Testis (tissue), 3 donors: ENCODE measurements around the gene SERPINA12. TPM values are rescaled to one million over a fixed set of nuclear protein-coding genes. Genes with fewer than 3 reads are reported as not detected.

Source experiments
- DNase-seq: peaks from one replicate; pipeline ENCODE4 v3.0.0-alpha.2; 2019
- H3K27ac ChIP-seq, 2 donors: fragments of 200-600 bp; sonication (generic); one replicate each; pipeline ENCODE4 v1.5.1; 2019
- H3K27me3 ChIP-seq: fragments of 200-600 bp; sonication (generic); one replicate; pipeline ENCODE4 v1.5.1; 2019
- H3K36me3 ChIP-seq: fragments of 200-600 bp; sonication (generic); one replicate; pipeline ENCODE4 v1.5.1; 2017; ENCODE audit warnings: low read depth; ENCODE audit errors: missing control alignments
- H3K4me1 ChIP-seq: fragments of 200-600 bp; sonication (generic); one replicate; pipeline ENCODE4 v1.5.1; 2019
- H3K4me3 ChIP-seq, 2 donors: fragments of 200-600 bp; sonication (generic); one replicate each; pipeline ENCODE4 v1.5.1; 2017 to 2019
- H3K9me3 ChIP-seq: fragments of 200-600 bp; sonication (generic); one replicate; pipeline ENCODE4 v1.5.1; 2017
- POLR2A ChIP-seq: fragments of 450-650 bp; IDR thresholded peaks from one replicate; pipeline ENCODE4 v1.6.1; 2017; ENCODE audit warnings: antibody characterized with exemption, mild to moderate bottlenecking, moderate library complexity
- WGBS, 2 donors: methylation state at CpG; one replicate each; pipeline ENCODE4 v1.1.5; 2018; 5-methylcytosine and 5-hydroxymethylcytosine counted together
- intact Hi-C: fragments of 100-400 bp; cut with DNase I; formaldehyde crosslinking; loops from one replicate; pipeline ENCODE4 v1.15.1; 2023; ENCODE audit warnings: low total_unique reads
- polyA plus RNA-seq: library from polyadenylated mRNA; stranded (reverse); fragments of 350-450 nt; fragmentation: Illumina TruSeq; extraction: RNeasy Lipid Tissue Mini Kit (QIAGEN cat#74804); gene quantifications from one replicate; pipeline ENCODE4 v1.2.3, GENCODE V29; 2014; ENCODE audit warnings: low read depth, low replicate concordance; ENCODE audit not compliant: insufficient read depth
- total RNA-seq, 2 donors: library from RNA; depleted of rRNA; stranded (reverse); fragments of >200 nt; gene quantifications; one replicate each; pipeline ENCODE4 v1.2.3, GENCODE V29; 2016
- TF ChIP-seq, protein P1 (sequence below), 3 experiments: fragments of 450-650 bp in 2 of 3; fragments of 200-600 bp in 1 of 3; sonication (generic) in 1 of 3; IDR thresholded peaks; one replicate each; pipeline ENCODE4 v1.5.1; 2016 to 2019; ENCODE audit warnings: antibody characterized with exemption in 3 of 3, mild to moderate bottlenecking in 2 of 3, moderate library complexity in 1 of 3

Gene SERPINA12
- total and polyA plus RNA-seq, 3 donors from 2014 or later = 0.25 to 0.47 TPM; not detected in 1

DNA sequence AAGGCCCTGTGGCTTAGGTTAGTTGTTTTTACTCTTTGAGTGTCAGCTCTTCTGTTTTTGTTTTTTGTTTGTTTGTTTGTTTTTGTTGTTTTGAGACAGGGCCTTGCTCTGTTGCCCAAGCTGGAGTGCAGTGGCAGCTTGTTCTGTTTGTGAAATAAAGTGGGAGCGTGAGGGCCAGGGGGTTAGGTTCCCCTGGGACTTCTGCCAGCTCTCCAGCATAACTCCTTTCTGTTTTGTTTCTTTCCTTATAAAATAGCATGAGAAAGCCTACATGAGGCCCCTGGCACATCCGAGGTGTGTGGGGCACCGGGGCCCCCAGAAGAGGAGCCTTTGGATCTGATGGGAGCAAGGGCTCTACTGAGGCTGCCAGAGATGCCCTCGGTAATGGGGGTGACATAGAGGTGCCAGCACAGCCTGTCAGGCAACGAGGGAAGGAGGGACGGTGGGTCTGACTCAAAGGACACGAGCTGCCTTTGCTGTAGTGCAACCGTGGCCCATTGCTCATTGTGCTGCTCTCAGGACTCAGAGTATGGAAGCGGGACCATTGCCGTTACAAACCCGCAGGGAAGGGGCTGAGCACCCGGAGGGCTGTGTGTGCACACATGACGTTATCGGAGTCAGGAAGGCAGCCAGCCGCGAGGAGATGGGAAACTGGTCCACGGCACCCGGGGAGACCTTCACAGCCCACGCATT lies 47.6 kb downstream of the SERPINA12 start:
- no peak overlapping the region for H3K27ac ChIP-seq
- no peaks in the 10 kb centered on the region for H3K4me1 ChIP-seq
- no peaks in the 10 kb centered on the region for H3K36me3 ChIP-seq
- H3K27me3 ChIP-seq = no peaks in the 10 kb centered on the region
- 76 to 94% methylated on average over 4 to 19 of the region's 19 CpGs for WGBS, 2 donors
- TF ChIP-seq, protein P1, sequence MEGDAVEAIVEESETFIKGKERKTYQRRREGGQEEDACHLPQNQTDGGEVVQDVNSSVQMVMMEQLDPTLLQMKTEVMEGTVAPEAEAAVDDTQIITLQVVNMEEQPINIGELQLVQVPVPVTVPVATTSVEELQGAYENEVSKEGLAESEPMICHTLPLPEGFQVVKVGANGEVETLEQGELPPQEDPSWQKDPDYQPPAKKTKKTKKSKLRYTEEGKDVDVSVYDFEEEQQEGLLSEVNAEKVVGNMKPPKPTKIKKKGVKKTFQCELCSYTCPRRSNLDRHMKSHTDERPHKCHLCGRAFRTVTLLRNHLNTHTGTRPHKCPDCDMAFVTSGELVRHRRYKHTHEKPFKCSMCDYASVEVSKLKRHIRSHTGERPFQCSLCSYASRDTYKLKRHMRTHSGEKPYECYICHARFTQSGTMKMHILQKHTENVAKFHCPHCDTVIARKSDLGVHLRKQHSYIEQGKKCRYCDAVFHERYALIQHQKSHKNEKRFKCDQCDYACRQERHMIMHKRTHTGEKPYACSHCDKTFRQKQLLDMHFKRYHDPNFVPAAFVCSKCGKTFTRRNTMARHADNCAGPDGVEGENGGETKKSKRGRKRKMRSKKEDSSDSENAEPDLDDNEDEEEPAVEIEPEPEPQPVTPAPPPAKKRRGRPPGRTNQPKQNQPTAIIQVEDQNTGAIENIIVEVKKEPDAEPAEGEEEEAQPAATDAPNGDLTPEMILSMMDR (IDR thresholded peaks at IDR 0.05) = no peak
- TF ChIP-seq POLR2A = no peak
- H3K9me3 ChIP-seq = no peaks in the 10 kb centered on the region
- intact Hi-C loops = no loop called here
- no peak overlapping the region for H3K4me3 ChIP-seq
- no peak for DNase-seq

DNA sequence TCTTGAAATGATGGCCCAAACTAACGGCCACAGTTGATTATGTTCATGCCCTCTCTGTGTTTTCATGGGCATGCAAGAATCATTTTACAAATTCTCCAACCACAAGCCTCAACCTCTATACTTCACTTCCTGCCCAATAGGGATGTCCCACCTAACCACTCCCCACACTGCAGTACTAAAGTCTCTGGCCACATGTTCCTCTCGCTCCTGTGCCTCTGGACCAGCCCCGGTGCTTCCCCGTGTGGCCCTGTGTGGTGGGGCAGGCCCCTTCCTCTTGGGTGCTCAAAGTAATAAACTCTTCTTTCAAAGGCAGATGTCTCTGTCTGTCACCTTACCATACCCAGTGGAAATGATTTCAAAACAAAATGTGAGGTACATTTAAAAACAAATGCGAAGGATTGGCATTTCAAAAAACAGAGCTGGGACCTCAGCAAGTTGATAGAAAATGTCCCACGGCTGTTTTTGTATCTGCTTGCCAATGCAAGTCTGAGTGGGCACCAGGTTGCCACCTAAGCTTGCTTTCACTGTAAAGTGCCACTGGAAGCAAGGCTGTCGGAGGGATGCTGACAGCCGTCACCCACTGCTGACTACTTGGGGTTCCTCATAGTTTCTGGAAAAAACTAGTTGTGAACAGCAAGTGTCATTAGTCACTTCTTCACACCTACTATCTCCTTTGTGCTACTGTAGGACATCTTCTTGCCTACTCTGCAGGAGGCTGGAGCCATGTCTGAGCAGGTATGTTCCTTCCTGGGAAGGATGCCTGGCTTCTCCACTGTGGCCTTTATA lies 48.4 kb downstream of the SERPINA12 start:
- intact Hi-C loops = no loop called here

DNA sequence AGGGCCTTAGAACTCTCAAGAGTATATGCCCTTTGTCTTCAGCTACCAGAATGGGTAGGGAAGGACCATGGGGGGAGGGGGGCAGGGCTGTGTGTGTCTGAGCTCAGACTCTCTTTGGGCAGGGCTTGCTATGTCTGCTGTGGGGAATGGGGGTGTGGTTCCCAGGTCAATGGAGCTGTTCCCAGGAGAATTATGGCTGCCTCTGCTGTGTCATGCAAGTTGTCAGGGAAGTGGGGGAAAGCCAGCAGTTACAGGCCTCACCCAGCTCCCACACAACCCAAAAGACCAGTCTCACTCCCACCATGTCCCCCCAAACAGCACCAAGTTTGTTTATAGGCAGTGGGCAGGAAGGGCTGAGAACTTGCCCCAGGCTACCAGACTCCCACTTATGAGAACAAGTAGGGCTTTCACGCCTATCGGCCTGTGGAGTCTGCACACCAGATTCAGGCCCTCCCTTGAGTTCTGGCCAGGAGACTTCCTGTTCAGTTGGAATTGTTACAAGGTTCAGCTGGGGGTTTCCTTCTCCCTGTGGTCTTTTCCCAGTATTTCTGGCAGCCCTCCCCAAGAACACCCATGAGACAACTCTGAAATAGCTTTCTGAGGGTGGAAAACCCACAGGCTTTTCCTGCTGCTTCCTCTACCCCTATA lies 50.6 kb downstream of the SERPINA12 start:
- Histone ChIP-seq H3K9me3 (no peaks in the 10 kb centered on the region), H3K27me3 (no peaks in the 10 kb centered on the region), H3K27ac (no peak overlapping the region), H3K4me1 (no peaks in the 10 kb centered on the region), H3K36me3 (no peaks in the 10 kb centered on the region), H3K4me3 (no peak overlapping the region)
- TF ChIP-seq POLR2A = no peak
- TF ChIP-seq, protein P1 (IDR thresholded peaks at IDR 0.05) = no peak
- no peak for DNase-seq
- WGBS, 2 donors = 61 to 64% methylated on average over 2 of the region's 2 CpGs
- intact Hi-C loops = no loop called here

More for the DNA sequence above, 48.4 kb downstream of the SERPINA12 start:
- no peaks in the 10 kb centered on the region for H3K4me1 ChIP-seq
- no peak overlapping the region for H3K4me3 ChIP-seq
- no peaks in the 10 kb centered on the region for H3K27me3 ChIP-seq
- H3K9me3 ChIP-seq = no peaks in the 10 kb centered on the region
- WGBS, 2 donors = 85 to 87% methylated on average over 7 to 8 of the region's 8 CpGs
- no peak for DNase-seq
- TF ChIP-seq, protein P1 (IDR thresholded peaks at IDR 0.05) = no peak
- TF ChIP-seq POLR2A = no peak
- no peak overlapping the region for H3K27ac ChIP-seq
- no peaks in the 10 kb centered on the region for H3K36me3 ChIP-seq

DNA sequence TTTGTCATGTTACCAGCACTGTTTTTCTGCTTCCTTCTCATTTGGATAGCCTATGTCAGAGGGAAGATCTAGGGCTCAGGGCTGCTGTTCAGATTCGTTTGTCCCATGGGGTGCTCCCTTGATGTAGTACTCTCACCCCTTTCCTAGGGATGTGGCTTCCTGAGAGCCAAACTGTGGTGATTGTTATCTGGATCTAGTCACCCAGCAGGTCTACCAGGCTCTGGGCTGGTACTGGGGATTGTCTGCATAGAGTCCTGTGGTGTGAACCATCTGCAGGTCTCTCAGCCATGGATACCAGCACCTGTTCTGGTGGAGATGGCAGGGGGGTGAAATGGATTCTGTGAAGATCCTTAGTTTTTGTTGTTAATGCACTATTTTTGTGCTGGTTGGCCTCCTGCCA lies 51.2 kb downstream of the SERPINA12 start:
- intact Hi-C loops = no loop called here
- TF ChIP-seq POLR2A = no peak
- TF ChIP-seq, protein P1 (IDR thresholded peaks at IDR 0.05) = no peak
- Histone ChIP-seq H3K36me3 (no peaks in the 10 kb centered on the region), H3K27me3 (no peaks in the 10 kb centered on the region), H3K4me3 (no peak overlapping the region), H3K27ac (no peak overlapping the region), H3K4me1 (no peaks in the 10 kb centered on the region), H3K9me3 (no peaks in the 10 kb centered on the region)
- DNase-seq = no peak
- WGBS, 2 donors = 67 to 91% methylated on average over 1 of the region's 1 CpG
